Left hindlimb (tissue), 1 donor: ENCODE data around the gene COX7A2.

Experiments used
- DNase-seq: peaks from one replicate; pipeline ENCODE4 v3.0.0-alpha.2; 2018

Gene COX7A2

GRCh38 chr6:75268121-75268987 is 24.8 kb upstream of the COX7A2 start:
- no peak for DNase-seq

GRCh38 chr6:75267461-75267860 is 23.9 kb upstream of the COX7A2 start:
- DNase-seq, result no peak

- no peak for DNase-seq
Measured at GRCh38 chr6:75266716-75267291, 23.2 kb upstream of the COX7A2 start.

DNA sequence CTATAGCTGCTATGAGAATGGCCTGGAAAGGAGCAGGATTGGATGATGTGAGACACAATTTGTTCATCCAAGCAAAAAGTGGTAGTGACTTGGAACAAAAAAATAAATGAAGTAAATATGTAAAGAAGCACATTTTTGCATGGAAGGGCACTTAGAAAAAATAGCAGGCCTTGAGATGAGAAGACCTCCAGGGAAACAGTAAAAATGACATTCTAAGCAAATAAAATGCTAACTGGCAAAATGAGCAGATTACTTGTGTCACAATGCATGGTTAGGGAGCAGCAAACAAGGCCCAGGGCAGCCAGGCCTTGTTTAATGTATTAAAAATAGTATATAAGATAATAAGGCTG is 19.8 kb upstream of the COX7A2 start:
- DNase-seq, result no peak

DNA sequence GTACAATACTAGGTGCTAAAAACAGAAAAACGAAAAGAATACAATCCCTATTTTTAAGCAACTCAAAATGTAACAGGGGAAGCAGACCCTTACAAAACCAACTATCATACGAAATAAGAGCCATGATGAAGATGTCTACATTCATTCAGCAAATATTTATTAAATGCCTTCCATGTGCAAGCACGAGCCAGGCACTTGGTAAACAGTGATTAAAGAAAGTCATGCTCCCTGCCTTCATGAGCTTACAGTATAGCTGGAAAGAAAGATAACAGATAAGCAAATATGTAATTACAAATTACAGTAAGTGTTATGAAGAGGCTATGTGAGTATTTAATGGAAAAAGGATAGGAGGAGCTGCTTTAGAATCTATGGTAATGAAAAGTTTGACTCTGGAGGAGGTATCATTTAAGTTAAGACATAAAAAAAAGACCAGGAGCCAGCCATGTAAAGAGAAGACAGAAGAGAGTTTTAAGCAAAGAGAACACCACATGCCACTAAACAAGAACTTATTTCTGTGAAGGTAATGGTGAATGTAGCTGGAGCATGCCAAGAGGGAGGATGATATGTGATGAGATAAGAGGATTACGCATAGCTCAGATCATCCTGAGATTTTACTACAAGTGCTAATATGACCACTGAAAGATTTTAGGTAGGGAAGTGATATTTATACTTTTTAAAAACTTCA is 19.3 kb upstream of the COX7A2 start:
- DNase-seq, result no peak

GRCh38 chr6:75261299-75261698 is 17.7 kb upstream of the COX7A2 start:
- DNase-seq, result no peak

DNA sequence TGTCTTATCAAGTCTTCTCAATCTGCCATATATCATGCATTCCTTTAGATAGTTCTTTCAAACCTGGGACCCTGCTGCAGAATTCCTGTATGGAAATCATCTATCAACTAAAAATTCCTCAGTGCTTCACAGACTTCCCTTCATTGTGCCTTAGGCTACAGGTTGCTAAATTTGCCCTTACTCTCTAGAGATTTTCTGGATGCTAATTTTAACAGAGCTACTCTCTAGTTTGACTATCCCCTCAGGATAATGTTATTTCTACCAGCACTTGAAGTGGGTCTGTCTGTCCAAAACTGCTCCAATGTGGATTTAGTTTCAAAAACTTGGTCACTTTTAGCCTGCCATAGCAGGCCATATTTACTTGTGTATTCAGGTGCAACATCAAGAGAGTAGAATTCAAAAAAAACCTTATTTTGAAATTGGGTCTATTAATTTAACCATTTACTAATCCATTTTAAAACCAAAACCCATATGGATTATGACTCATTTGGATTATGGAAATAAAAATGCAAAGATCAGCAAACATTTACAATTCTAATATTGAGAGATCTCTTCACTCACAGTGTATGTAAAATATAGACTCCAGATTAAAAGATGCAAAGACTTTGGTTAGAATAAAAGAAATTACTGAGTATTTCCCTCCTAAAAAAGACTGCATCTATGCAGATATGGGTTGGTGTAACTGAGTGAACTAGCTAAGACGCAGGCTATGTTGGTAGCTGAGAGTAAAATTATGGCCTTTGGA is 13.9 kb upstream of the COX7A2 start:
- DNase-seq, result no peak

GRCh38 chr6:75250552-75250951 is 7.0 kb upstream of the COX7A2 start:
- DNase-seq, result no peak

DNA sequence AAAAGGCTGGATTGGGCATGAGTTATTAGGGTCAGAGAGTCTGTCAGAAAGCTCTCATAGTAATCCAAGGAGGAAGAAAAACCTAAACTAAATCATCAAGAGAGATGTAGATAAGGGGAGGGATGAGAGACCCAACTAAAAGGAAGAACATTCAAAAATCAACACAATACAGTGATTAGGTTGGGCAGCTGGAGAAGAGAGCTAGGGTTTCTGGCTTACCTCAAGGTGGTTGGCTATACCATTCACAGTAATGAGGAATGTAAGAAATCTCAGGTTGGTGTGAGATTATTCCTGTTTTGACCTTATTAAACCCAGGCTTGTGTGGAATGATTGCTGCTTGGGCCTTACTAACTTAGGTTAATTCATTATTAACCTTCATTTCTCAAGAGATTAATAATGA is 6.2 kb upstream of the COX7A2 start:
- DNase-seq, result no peak

GRCh38 chr6:75246386-75246785 is 2.8 kb upstream of the COX7A2 start:
- DNase-seq, result no peak

DNA sequence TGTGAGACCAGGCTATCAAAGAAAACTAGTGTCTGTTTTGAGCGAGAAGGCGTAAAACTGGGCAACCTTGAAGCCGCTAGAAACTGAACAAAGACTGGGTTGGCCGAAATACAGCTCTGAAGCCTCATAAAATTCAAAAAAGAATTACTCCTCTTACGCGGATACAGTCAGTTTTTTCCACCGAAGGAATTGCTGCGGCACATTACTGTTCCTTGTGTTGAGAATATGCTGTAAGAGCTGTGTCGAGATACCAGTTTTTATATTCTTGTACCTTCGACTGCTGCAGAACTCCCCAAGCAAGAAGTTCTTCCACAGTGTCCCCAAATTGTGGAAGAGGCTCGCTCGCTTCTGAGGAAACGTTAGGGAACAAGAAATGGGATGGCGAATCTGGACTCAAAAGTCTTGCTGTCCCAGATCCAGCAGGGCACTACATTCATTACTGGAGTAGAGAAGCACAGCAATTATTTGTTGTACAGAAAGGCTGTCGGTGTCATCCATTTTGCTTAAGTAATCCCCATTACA is 523 bp upstream of the COX7A2 start:
- no peak for DNase-seq

DNA sequence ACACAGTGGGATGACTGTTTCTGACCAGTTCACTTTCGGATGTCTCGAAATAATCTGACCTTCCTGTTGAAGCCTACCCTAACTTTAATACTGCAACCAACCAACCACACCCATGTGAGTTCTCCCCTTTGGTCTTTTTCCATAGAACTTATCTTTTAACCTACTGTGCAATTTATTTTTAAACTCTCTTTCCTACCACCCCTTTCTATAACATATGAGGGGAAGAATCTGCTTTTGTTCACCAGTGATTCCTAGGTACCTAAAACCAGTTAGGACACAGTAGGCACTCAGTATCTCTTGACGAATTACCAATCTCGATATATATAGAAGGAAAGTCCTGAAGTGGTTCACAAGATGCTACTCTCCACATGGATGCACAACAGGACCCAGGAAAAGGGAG is 7.0 kb downstream of the COX7A2 start:
- no peak for DNase-seq

DNA sequence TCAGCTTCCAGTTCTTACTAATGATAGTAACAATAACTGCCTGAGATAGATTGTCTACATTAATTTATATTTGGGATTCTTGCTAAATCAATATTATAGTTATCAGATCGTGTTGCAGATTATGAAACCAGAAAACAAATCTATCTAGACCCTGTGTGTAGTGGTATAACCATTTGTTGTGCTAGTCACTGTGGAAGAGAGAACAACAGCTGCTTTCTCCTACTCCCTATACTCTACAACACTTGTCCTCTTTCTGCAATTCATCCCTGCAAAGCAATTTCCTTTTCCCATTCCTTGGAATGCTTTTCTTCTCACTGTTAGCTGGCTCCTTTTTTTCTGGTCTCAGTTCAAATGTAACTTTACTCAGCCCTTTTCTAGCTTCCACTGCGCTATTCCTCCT is 8.3 kb downstream of the COX7A2 start:
- DNase-seq, result no peak

DNA sequence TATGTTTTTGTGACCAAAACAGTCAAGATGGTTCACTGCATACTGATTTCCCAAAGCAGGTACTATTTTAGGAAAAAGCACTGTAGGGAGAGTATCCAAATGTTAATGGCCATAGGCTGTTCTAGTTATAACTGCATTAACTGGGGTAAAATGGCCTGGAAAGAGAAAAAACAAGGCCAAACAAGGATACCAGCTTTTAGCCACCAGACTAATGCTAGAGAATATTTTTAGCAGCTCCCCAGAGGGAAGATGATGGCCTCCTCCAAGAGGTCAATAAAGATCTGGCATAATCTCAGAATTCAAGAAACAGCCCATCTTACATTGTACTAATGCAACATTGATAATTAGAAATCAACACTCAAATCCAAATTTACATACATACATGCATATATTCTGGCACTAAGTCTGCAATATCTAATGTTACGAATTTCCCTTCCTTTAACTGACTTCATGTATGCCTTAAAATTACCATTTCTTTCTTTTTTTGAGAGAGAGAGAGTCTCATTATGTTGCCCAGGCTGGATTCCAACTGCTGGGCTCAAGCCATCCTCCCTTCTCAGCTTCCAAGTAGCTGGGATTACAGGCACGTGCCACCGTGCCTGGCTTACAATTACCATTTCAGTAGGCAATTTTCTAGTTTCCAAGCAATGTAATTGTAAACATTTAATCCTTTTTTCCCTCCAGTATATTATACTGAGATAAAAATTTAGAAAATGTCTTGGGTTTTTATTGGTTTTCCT is 9.3 kb downstream of the COX7A2 start:
- DNase-seq, result peak; percentile 60

DNA sequence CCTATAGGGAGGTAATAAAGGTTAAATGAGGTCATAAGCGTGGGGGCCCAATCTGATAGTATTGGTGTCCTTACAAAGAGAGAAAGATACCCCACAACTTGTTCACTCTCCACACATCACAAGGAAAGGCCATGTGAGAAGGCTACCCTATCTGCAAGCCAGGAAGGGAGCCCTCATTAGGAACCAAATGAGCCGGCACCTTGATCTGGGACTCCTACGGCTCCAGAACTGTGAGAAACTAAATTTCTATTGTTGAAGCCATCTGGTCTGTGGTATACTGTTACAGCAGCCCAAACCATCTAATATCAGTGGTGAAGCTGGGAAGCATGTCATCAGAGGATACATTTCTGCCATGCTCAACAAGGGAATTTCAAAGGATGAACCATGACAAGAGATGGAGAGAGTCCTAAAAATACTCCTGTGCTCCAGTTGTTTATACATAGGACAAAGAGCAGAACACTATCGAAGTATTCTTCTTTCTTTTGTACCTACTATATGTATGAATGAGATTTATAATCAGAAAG is 10.4 kb downstream of the COX7A2 start:
- no peak for DNase-seq

- DNase-seq, result no peak
Measured at GRCh38 chr6:75230484-75231325, 12.9 kb downstream of the COX7A2 start.

GRCh38 chr6:75224303-75224926 is 19.2 kb downstream of the COX7A2 start:
- no peak for DNase-seq

DNA sequence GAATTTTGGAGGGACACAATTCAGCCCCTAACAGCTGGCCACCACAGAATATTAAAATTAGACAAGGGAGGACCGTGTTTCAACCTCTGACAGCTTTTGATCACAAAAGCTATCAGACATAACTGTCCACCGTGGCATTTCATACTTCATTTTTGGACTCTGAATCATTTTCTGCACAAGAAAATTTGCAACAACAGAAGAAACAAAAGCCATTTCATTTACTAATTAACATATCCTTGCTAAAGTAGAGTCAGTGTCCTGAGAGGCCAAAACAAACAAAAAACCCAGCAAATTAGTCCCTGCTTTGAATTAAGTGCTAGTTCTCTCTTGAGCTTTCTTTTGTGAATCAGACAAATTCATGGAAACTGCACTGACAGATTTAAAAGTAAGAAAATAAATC is 20.2 kb downstream of the COX7A2 start:
- DNase-seq, result no peak

- DNase-seq, result no peak
Measured at GRCh38 chr6:75222261-75222660, 21.3 kb downstream of the COX7A2 start.

- no peak for DNase-seq
Measured at GRCh38 chr6:75221116-75221515, 22.5 kb downstream of the COX7A2 start.

DNA sequence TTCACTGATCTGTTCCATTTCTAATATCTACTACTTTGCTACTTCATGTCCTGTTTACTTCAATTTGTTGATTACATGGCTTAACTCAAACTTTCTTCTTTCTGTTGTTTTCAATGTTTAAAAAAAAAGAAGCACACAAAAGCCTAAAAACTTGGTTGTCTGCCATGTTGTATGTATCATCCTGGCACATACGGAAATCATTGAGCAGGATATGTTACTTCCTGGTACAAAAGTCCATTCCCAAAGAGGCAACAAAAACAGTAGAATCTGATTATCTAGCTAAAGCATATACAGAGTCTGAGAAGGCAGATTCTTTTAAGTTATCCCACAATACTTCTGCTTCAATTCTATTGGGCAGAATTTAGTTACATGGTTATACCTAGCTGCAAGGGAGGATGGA is 23.2 kb downstream of the COX7A2 start:
- DNase-seq, result no peak
